Pancreas (tissue), 10 donors: ENCODE results near the gene NLRP14. TPM values are rescaled to one million over a fixed set of nuclear protein-coding genes. Genes with fewer than 3 reads are reported as not detected.

Source experiments
- ATAC-seq, 4 donors: fragments of 200-7000 bp; cut with Tn5 transposase; one replicate each; pipeline versions ENCODE4 v1.8.0 to v1.9.1; 2020; ENCODE audit warnings: mild to moderate bottlenecking in 4 of 4, moderate library complexity in 4 of 4
- DNase-seq, 6 donors: peaks; one replicate each; pipeline ENCODE4 v3.0.0-alpha.2; 2020
- FAIRE-seq: peaks from 2 replicates; lab custom pipeline; 2012; peaks lifted over from hg19 to GRCh38; lab: Jason Lieb, UNC
- H3K27ac ChIP-seq, 4 donors: fragments of 200-600 bp; sonication (generic); 1 replicate in 3 of 4; 2 replicates in 1 of 4; pipeline versions ENCODE4 v1.5.0 to v1.8.0; 2020
- H3K27me3 ChIP-seq, 4 donors: fragments of 200-600 bp; one replicate each; pipeline ENCODE4 v1.8.0; 2021
- H3K36me3 ChIP-seq, 3 donors: fragments of 200-600 bp; sonication (generic) in 1 of 3; one replicate each; pipeline versions ENCODE4 v1.5.0 to v1.8.0; 2020 to 2021
- H3K4me1 ChIP-seq, 3 donors: fragments of 200-600 bp; one replicate each; pipeline ENCODE4 v1.8.0; 2021
- H3K4me3 ChIP-seq, 4 donors: fragments of 200-600 bp; sonication (generic) in 2 of 4; one replicate each; pipeline versions ENCODE4 v1.5.0 to v1.8.0; 2020 to 2021
- H3K9me3 ChIP-seq, 4 donors: fragments of 200-600 bp; one replicate each; pipeline ENCODE4 v1.8.0; 2021
- WGBS, 2 donors: extraction: QIAGEN DNeasy Blood & Tissue Kit; methylation state at CpG; one replicate each; pipeline ENCODE4 v1.1.7; 2013; 5-methylcytosine and 5-hydroxymethylcytosine counted together
- intact Hi-C, 3 donors: fragments of 100-400 bp; cut with DNase I; formaldehyde crosslinking; loops; one replicate each; pipeline versions ENCODE4 v1.11.1 to v1.14.2; 2022
- polyA plus RNA-seq, 2 donors: library from polyadenylated mRNA; stranded (reverse); fragments of 200-250 nt; gene quantifications; one replicate each; pipeline ENCODE4 v1.2.3, GENCODE V29; 2013
- total RNA-seq, 6 donors: library from RNA; stranded (reverse); fragmentation: NEBNext Ultra II Directional in 4 of 6; extraction: Animal tissue kit (Norgen Biotek cat#: 25700) in 4 of 6; gene quantifications; one replicate each; pipeline versions ENCODE4 v1.2.1 to v1.2.4, GENCODE V29; 2021 to 2023
- TF ChIP-seq, protein P1 (sequence below), 4 donors: fragments of 200-600 bp; sonication (generic) in 3 of 4; IDR thresholded peaks; one replicate each; pipeline versions ENCODE4 v1.5.0 to v1.8.0; 2021; ENCODE audit warnings: antibody characterized with exemption in 4 of 4
- donor health status: healthy with polysubstance abuse.
- donor health status: DM: no; HTN: no; CAD: no; lungs with moderate emphysema.
- donor health status: DM: no; HTN: no; CAD: no.
- donor health status: control.
- donor health status: control.
- donor health status: Bipolar disorder and iron deficiency.
- donor health status: DM: yes; HTN: yes; CAD: no.
- donor health status: DM: no; HTN: no; CAD: no.
- donor health status: DM: no; HTN: no; CAD: no.
- donor health status: DM: yes; HTN: yes; CAD: no.

NLRP14 gene
- total and polyA plus RNA-seq, 8 donors, result 0.06 to 0.09 (median 0.07) TPM; not detected in 3

DNA sequence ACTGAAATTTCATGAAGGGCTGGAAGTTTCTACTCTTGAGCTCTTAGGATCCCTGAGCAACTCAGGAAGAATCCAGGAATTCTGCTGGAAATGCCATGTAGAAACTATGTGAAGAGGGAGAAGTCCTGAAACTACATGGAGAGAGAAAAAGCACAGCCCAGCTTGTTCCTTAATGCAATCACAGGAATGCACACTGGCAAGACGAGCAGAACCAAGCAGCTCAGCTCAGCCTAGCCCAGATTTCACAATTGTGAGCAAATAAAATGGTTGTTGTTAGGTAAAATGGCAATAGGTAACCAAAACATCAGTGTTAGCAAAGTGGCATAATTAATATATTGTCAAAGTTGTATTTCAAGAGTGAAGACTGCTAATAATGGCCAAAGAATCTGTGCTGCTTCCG, 28.3 kb upstream of the NLRP14 start:
- Histone ChIP-seq H3K36me3 (no peaks in the 10 kb centered on the region), H3K4me3 (no peak overlapping the region), H3K4me1 (no peaks in the 10 kb centered on the region), H3K27me3 (no peaks in the 10 kb centered on the region), H3K27ac (no peak overlapping the region), H3K9me3 (no peaks in the 10 kb centered on the region)
- FAIRE-seq (no peak), DNase-seq (no peak), ATAC-seq (no peak)
- 79 to 82% methylated on average over 2 of the region's 2 CpGs for WGBS, 2 donors
- intact Hi-C loops, result no loop called here
- TF ChIP-seq, protein P1, sequence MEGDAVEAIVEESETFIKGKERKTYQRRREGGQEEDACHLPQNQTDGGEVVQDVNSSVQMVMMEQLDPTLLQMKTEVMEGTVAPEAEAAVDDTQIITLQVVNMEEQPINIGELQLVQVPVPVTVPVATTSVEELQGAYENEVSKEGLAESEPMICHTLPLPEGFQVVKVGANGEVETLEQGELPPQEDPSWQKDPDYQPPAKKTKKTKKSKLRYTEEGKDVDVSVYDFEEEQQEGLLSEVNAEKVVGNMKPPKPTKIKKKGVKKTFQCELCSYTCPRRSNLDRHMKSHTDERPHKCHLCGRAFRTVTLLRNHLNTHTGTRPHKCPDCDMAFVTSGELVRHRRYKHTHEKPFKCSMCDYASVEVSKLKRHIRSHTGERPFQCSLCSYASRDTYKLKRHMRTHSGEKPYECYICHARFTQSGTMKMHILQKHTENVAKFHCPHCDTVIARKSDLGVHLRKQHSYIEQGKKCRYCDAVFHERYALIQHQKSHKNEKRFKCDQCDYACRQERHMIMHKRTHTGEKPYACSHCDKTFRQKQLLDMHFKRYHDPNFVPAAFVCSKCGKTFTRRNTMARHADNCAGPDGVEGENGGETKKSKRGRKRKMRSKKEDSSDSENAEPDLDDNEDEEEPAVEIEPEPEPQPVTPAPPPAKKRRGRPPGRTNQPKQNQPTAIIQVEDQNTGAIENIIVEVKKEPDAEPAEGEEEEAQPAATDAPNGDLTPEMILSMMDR (IDR thresholded peaks at IDR 0.05), result no peak

DNA sequence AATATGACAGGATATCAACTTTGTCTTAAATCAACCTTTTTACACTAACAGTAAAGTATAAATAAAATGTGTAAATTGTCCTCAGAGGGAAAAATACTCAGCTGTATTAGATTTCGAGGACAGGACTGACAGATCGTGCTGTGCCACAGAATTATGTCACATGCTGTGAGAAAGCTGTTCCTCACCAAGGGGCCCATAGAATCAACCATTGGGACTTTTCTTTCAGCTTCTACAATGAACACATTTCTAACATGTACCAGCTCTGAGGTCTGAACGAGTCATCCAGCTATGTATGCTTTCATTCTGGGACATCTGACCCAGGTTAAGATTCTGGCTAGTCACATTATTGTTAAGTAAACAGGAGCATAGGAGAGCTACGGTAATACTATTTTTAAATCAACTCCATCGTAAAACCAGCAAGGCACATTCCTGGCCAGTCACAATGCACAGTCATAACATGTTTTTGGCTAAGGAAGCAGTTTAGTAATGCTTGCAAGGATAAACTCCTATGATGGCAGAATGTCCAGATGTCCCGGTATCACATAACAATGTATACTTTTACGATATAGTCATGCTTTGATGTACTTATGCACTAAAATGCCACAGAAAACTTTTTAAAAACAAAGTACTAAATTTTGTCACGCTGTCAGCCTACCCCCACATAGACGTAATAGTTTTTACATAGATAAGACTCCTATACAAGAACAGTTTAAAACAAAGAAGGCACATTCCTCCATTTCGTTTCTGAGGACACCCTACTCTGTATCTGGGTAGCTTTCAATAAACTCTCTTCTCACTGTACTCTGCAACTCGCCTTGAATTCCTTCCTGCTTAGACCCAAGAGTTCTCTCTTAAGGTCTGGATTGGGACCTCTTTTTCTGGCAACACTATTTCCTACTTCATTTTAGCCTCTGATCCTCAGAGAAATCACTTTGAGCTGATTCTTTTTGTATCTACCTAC, 27.5 kb upstream of the NLRP14 start:
- H3K36me3 ChIP-seq, result no peaks in the 10 kb centered on the region
- no peaks in the 10 kb centered on the region for H3K27me3 ChIP-seq
- TF ChIP-seq, protein P1 (IDR thresholded peaks at IDR 0.05), result no peak
- no peaks in the 10 kb centered on the region for H3K9me3 ChIP-seq
- no peak for ATAC-seq
- no peaks in the 10 kb centered on the region for H3K4me1 ChIP-seq
- no peak overlapping the region for H3K27ac ChIP-seq
- no peak overlapping the region for H3K4me3 ChIP-seq
- WGBS, 2 donors, result 46 to 50% methylated on average over 11 of the region's 11 CpGs
- no peak for DNase-seq
- intact Hi-C loops, result no loop called here
- FAIRE-seq, result no peak

DNA sequence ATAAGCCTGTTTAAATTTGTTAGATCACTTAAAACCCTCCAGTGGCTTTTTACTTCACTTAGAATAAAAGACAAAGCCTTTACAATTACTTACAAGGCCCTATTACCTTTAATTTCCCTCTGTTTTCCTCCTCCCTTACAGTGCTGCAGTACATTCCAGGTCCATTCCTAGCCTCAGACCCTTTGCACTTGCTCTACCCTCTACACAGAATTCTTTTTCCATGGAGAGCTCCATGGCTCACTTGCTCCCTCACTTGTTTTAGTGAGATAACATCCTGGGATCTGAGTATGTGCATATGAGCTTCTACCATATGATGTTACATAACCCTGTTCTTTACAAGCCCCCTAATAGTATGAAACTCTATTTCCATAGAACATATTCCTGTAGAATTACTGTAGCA, 24.6 kb upstream of the NLRP14 start:
- ATAC-seq (no peak), FAIRE-seq (no peak), DNase-seq (no peak)
- Histone ChIP-seq H3K4me1 (no peaks in the 10 kb centered on the region), H3K27me3 (no peaks in the 10 kb centered on the region), H3K36me3 (peaks cover 0 to 6% (median 0%) of the 10 kb centered on the region in 3 donors), H3K4me3 (no peak overlapping the region), H3K9me3 (no peaks in the 10 kb centered on the region), H3K27ac (no peak overlapping the region)
- TF ChIP-seq, protein P1 (IDR thresholded peaks at IDR 0.05), result no peak
- intact Hi-C loops, result no loop called here

DNA sequence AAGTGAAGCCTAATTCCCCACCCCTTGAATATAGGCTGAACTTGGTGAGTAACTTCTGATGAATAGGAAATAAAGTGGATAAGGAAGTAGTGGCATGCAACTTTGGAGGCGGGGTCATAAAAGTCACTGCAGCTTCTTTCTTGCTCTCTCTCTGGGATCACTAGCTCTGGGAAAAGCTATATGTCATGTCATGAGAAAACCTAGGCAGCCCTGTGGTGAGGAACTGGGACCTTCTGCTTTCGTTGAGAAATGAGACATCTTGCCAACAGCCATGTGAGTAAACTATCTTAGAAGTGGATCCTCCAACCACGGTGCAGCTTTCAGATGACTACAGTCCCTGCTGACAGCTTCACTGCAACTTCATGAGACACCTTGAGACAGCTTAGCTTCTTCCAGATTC, 15.8 kb upstream of the NLRP14 start:
- Histone ChIP-seq H3K9me3 (no peaks in the 10 kb centered on the region), H3K27me3 (no peaks in the 10 kb centered on the region), H3K4me3 (no peak overlapping the region), H3K36me3 (peaks cover 0 to 6% (median 4%) of the 10 kb centered on the region in 3 donors), H3K4me1 (no peaks in the 10 kb centered on the region), H3K27ac (no peak overlapping the region)
- ATAC-seq (peak in 1 of 4 donors; percentile 22), FAIRE-seq (no peak), DNase-seq (no peak)
- intact Hi-C loops, result no loop called here
- TF ChIP-seq, protein P1 (IDR thresholded peaks at IDR 0.05), result no peak
- 51 to 69% methylated on average over 3 of the region's 3 CpGs for WGBS, 2 donors

DNA sequence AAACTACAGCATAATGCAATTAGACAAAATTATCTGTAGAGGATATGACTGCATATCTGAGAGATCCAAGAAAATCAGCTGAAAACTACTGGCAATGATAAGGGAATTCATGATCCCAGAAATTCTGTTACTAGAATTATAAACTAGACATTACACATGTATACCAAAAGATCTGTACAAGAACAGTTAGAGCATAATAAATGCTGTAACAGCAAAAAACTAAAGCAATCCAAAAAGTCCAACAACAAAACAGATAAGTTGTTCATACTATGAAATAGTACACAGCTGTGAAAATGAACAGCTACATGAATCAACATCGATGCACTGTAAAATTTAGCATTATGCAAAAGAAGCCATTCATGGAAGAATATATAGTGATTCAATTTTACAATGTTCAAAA, 6.2 kb upstream of the NLRP14 start:
- TF ChIP-seq, protein P1 (IDR thresholded peaks at IDR 0.05), result no peak
- Histone ChIP-seq H3K4me1 (no peaks in the 10 kb centered on the region), H3K9me3 (no peaks in the 10 kb centered on the region), H3K4me3 (no peak overlapping the region), H3K27ac (no peak overlapping the region), H3K36me3 (no peaks in the 10 kb centered on the region), H3K27me3 (no peaks in the 10 kb centered on the region)
- DNase-seq (no peak), ATAC-seq (no peak), FAIRE-seq (no peak)
- intact Hi-C loops, result no loop called here
- 98 to 100% methylated on average over 1 of the region's 1 CpG for WGBS, 2 donors
